ENCODE measurements around the gene RAB3IP. TPM values are rescaled to one million over a fixed set of nuclear protein-coding genes. Genes with fewer than 3 reads are reported as not detected.

Gene RAB3IP
- total RNA-seq, 1 donor from 2014 or later, result 33.6 TPM

GRCh38 chr12:69868695-69869094, 130.0 kb downstream of the RAB3IP start:
- intact Hi-C loops (cut with micrococcal nuclease), result no loop called here
- DNase-seq, result no peak
- no peak overlapping the region for H3K4me3 Mint-ChIP-seq
- H3K4me1 Mint-ChIP-seq, result no peaks in the 10 kb centered on the region
- H3K27me3 Mint-ChIP-seq, result peaks cover 3% of the 10 kb centered on the region
- H3K27ac Mint-ChIP-seq, result no peak overlapping the region
- no peaks in the 10 kb centered on the region for H3K36me3 Mint-ChIP-seq (ENCODE audit: low read depth)
- H3K9me3 Mint-ChIP-seq, result no peaks in the 10 kb centered on the region

GRCh38 chr12:69872804-69873203, 134.1 kb downstream of the RAB3IP start:
- Mint-ChIP-seq H3K9me3 (no peaks in the 10 kb centered on the region), H3K4me1 (no peaks in the 10 kb centered on the region)

More at GRCh38 chr12:69872804-69873203, 134.1 kb downstream of the RAB3IP start:
- Mint-ChIP-seq H3K27ac (no peak overlapping the region), H3K27me3 (peaks cover 10% of the 10 kb centered on the region), H3K4me3 (no peak overlapping the region), H3K36me3 (ENCODE audit: low read depth) (no peaks in the 10 kb centered on the region)
- intact Hi-C loops (cut with micrococcal nuclease), result no loop called here
- DNase-seq, result no peak

Other genes starting within 250 kb of the RAB3IP start
- gene CCT2, start 153.4 kb upstream of the RAB3IP start, total RNA-seq, result 490 and 511 TPM in 2 replicates
- not detected in 2 replicates for gene LRRC10, start 128.0 kb upstream of the RAB3IP start, total RNA-seq
- gene BEST3, start 39.6 kb upstream of the RAB3IP start, total RNA-seq, result not detected in 2 replicates
- gene MYRFL, start 86.4 kb downstream of the RAB3IP start, total RNA-seq, result not detected in 2 replicates